Neural progenitor cell (in vitro differentiated cells): Measurements from ENCODE around the gene TSPEAR. TPM values are rescaled to one million over a fixed set of nuclear protein-coding genes. Genes with fewer than 3 reads are reported as not detected.

Experiments
- DNase-seq: peaks from one replicate; pipeline ENCODE4 v3.0.0-alpha.2; 2016; ENCODE audit warnings: low spot score
- H2AFZ ChIP-seq: fragments of 200-600 bp; sonication (generic); replicated peaks from 2 replicates; pipeline ENCODE4 v1.6.1; 2016; ENCODE audit warnings: antibody characterized with exemption
- H3F3A ChIP-seq: fragments of 200-600 bp; sonication (generic); 2 replicates; pipeline ENCODE4 v1.6.1; 2016; ENCODE audit warnings: antibody characterized with exemption, low read depth
- H3K27ac ChIP-seq: fragments of 200-600 bp; sonication (generic); 2 replicates; pipeline ENCODE4 v1.5.1; 2016; ENCODE audit warnings: mild to moderate bottlenecking
- H3K27me3 ChIP-seq: fragments of 200-600 bp; sonication (generic); 2 replicates; pipeline ENCODE4 v1.6.1; 2016; ENCODE audit warnings: mild to moderate bottlenecking, moderate library complexity
- H3K36me3 ChIP-seq: fragments of 200-600 bp; sonication (generic); 2 replicates; pipeline ENCODE4 v1.5.1; 2016
- H3K4me1 ChIP-seq: fragments of 200-600 bp; sonication (generic); 2 replicates; pipeline ENCODE4 v1.6.1; 2016; ENCODE audit warnings: mixed run types
- H3K4me2 ChIP-seq: fragments of 200-600 bp; sonication (generic); 2 replicates; pipeline ENCODE4 v1.6.1; 2016
- H3K4me3 ChIP-seq: fragments of 200-600 bp; sonication (generic); 2 replicates; pipeline ENCODE4 v1.5.1; 2016
- H3K79me2 ChIP-seq: fragments of 200-600 bp; sonication (generic); 2 replicates; pipeline ENCODE4 v1.6.1; 2016; ENCODE audit warnings: low read depth
- H3K9ac ChIP-seq: fragments of 200-600 bp; sonication (generic); 2 replicates; pipeline ENCODE4 v1.6.1; 2016
- H3K9me3 ChIP-seq: fragments of 200-600 bp; sonication (generic); 2 replicates; pipeline ENCODE4 v1.5.1; 2016; ENCODE audit warnings: low read depth
- H4K20me1 ChIP-seq: fragments of 200-600 bp; sonication (generic); 2 replicates; pipeline ENCODE4 v1.6.1; 2016; ENCODE audit warnings: low read depth
- H3K27ac Mint-ChIP-seq: 3 replicates; pipeline ENCODE4 v1.8.0; 2021; ENCODE audit warnings: mixed read lengths
- H3K27me3 Mint-ChIP-seq: 2 replicates; pipeline ENCODE4 v1.8.0; 2022; ENCODE audit warnings: low read depth, mild to moderate bottlenecking, inconsistent platforms, moderate library complexity, mixed read lengths; ENCODE audit not compliant: insufficient read depth
- H3K36me3 Mint-ChIP-seq: 3 replicates; pipeline ENCODE4 v1.8.0; 2021; ENCODE audit warnings: mixed read lengths
- H3K4me1 Mint-ChIP-seq: 3 replicates; pipeline ENCODE4 v1.8.0; 2021; ENCODE audit warnings: mixed read lengths
- H3K4me3 Mint-ChIP-seq: 3 replicates; pipeline ENCODE4 v1.8.0; 2021; ENCODE audit warnings: mild to moderate bottlenecking, moderate library complexity, mixed read lengths
- H3K9me3 Mint-ChIP-seq: 3 replicates; pipeline ENCODE4 v1.8.0; 2020; ENCODE audit warnings: mixed read lengths
- CTCF ChIP-seq: fragments of 200-600 bp; sonication (generic); IDR thresholded peaks from 2 replicates; pipeline ENCODE4 v1.5.1; 2017; ENCODE audit warnings: antibody characterized with exemption, mild to moderate bottlenecking
- EZH2 ChIP-seq: fragments of 200-600 bp; sonication (generic); IDR thresholded peaks from 2 replicates; pipeline ENCODE4 v1.6.1; 2017; ENCODE audit warnings: antibody characterized with exemption, mild to moderate bottlenecking, moderate library complexity
- EZH2phosphoT487 ChIP-seq: fragments of 200-600 bp; sonication (generic); IDR thresholded peaks from 2 replicates; pipeline ENCODE4 v1.6.1; 2017; ENCODE audit warnings: antibody characterized with exemption
- total RNA-seq: library from RNA; depleted of rRNA; stranded (reverse); fragments of >200 nt; gene quantifications from 2 replicates; pipeline ENCODE4 v1.2.3, GENCODE V29; 2015; ENCODE audit warnings: low replicate concordance

The TSPEAR gene
- total RNA-seq, 1 donor from 2014 or later: not detected

- TF ChIP-seq CTCF (no peak), EZH2phosphoT487 (no peak), EZH2 (no peak)
- no peak for DNase-seq
- Histone ChIP-seq H3K79me2 (no peaks in the 10 kb centered on the region), H3K4me3 (no peak overlapping the region), H3K4me1 (no peaks in the 10 kb centered on the region), H3K27ac (no peak overlapping the region), H3K36me3 (no peaks in the 10 kb centered on the region), H3F3A (no peaks in the 10 kb centered on the region), H3K4me2 (no peak overlapping the region), H4K20me1 (no peaks in the 10 kb centered on the region), H3K9ac (no peak overlapping the region), H3K9me3 (no peaks in the 10 kb centered on the region), H3K27me3 (no peaks in the 10 kb centered on the region), H2AFZ (no peak overlapping the region)
- peaks cover 3% of the 10 kb centered on the region for H3K9me3 Mint-ChIP-seq
- H3K36me3 Mint-ChIP-seq: no peaks in the 10 kb centered on the region
- H3K27ac Mint-ChIP-seq: no peak overlapping the region
- no peaks in the 10 kb centered on the region for H3K4me1 Mint-ChIP-seq
- no peak overlapping the region for H3K4me3 Mint-ChIP-seq
- peaks cover 10% of the 10 kb centered on the region for H3K27me3 Mint-ChIP-seq
These were observed 197.2 kb downstream of the TSPEAR start for GRCh38 chr21:44514218-44514520.

- TF ChIP-seq EZH2 (no peak), CTCF (no peak), EZH2phosphoT487 (no peak)
- peaks cover 10% of the 10 kb centered on the region for H3K27me3 Mint-ChIP-seq
- Histone ChIP-seq H2AFZ (no peak overlapping the region), H3F3A (no peaks in the 10 kb centered on the region), H3K36me3 (no peaks in the 10 kb centered on the region), H3K4me2 (no peak overlapping the region), H4K20me1 (no peaks in the 10 kb centered on the region), H3K9ac (no peak overlapping the region), H3K4me3 (no peak overlapping the region), H3K27ac (no peak overlapping the region), H3K27me3 (no peaks in the 10 kb centered on the region), H3K9me3 (no peaks in the 10 kb centered on the region), H3K79me2 (no peaks in the 10 kb centered on the region), H3K4me1 (no peaks in the 10 kb centered on the region)
- H3K4me3 Mint-ChIP-seq: no peak overlapping the region
- DNase-seq: no peak
- no peaks in the 10 kb centered on the region for H3K4me1 Mint-ChIP-seq
- no peaks in the 10 kb centered on the region for H3K36me3 Mint-ChIP-seq
- no peak overlapping the region for H3K27ac Mint-ChIP-seq
- peaks cover 2% of the 10 kb centered on the region for H3K9me3 Mint-ChIP-seq
These were observed 197.8 kb downstream of the TSPEAR start for GRCh38 chr21:44513389-44514217.

GRCh38 chr21:44512496-44513388 is 198.6 kb downstream of the TSPEAR start:
- no peaks in the 10 kb centered on the region for H3K4me1 ChIP-seq
- H3K9ac ChIP-seq: no peak overlapping the region
- H3K36me3 ChIP-seq: no peaks in the 10 kb centered on the region
- H3K4me3 ChIP-seq: no peak overlapping the region
- no peak overlapping the region for H3K27ac ChIP-seq
- no peaks in the 10 kb centered on the region for H4K20me1 ChIP-seq
- TF ChIP-seq CTCF (no peak), EZH2phosphoT487 (no peak), EZH2 (no peak)
- no peak for DNase-seq
- H3K27me3 ChIP-seq: no peaks in the 10 kb centered on the region
- Mint-ChIP-seq H3K4me1 (no peaks in the 10 kb centered on the region), H3K27ac (no peak overlapping the region), H3K9me3 (peaks cover 1% of the 10 kb centered on the region), H3K4me3 (no peak overlapping the region), H3K27me3 (peaks cover 10% of the 10 kb centered on the region), H3K36me3 (no peaks in the 10 kb centered on the region)
- no peaks in the 10 kb centered on the region for H3K79me2 ChIP-seq
- H3F3A ChIP-seq: no peaks in the 10 kb centered on the region
- no peaks in the 10 kb centered on the region for H3K9me3 ChIP-seq
- H3K4me2 ChIP-seq: no peak overlapping the region
- H2AFZ ChIP-seq: no peak overlapping the region
